Hepatocyte (in vitro differentiated cells): Measurements from ENCODE around the gene CDH26. TPM values are rescaled to one million over a fixed set of nuclear protein-coding genes. Genes with fewer than 3 reads are reported as not detected.

Experiments
- DNase-seq: peaks from one replicate; pipeline ENCODE4 v3.0.0-alpha.2; 2016; ENCODE audit warnings: low spot score
- H2AFZ ChIP-seq: fragments of 200-600 bp; sonication (generic); 2 replicates; pipeline ENCODE4 v1.6.0; 2016; ENCODE audit warnings: antibody characterized with exemption, mild to moderate bottlenecking
- H3K27ac ChIP-seq: fragments of 200-600 bp; sonication (generic); 2 replicates; pipeline ENCODE4 v1.5.1; 2016; ENCODE audit warnings: mild to moderate bottlenecking
- H3K27me3 ChIP-seq: fragments of 200-600 bp; sonication (generic); 2 replicates; pipeline ENCODE4 v1.6.1; 2016
- H3K36me3 ChIP-seq: fragments of 200-600 bp; sonication (generic); replicated peaks from 2 replicates; pipeline ENCODE4 v1.5.1; 2016; ENCODE audit warnings: low read depth; ENCODE audit not compliant: insufficient read depth
- H3K4me1 ChIP-seq: fragments of 200-600 bp; sonication (generic); 2 replicates; pipeline ENCODE4 v1.5.1; 2016; ENCODE audit warnings: mild to moderate bottlenecking, moderate library complexity; ENCODE audit not compliant: insufficient read depth
- H3K4me2 ChIP-seq: fragments of 200-600 bp; sonication (generic); 2 replicates; pipeline ENCODE4 v1.6.0; 2016
- H3K4me3 ChIP-seq: fragments of 200-600 bp; sonication (generic); 2 replicates; pipeline ENCODE4 v1.5.1; 2016; ENCODE audit warnings: mild to moderate bottlenecking
- H3K79me2 ChIP-seq: fragments of 200-600 bp; sonication (generic); 2 replicates; pipeline ENCODE4 v1.6.0; 2017; ENCODE audit warnings: mild to moderate bottlenecking
- H3K9me2 ChIP-seq: fragments of 200-600 bp; sonication (generic); replicated peaks from 2 replicates; pipeline ENCODE4 v1.6.0; 2017; ENCODE audit warnings: mild to moderate bottlenecking; ENCODE audit not compliant: insufficient read depth
- H3K9me3 ChIP-seq: fragments of 200-600 bp; sonication (generic); 2 replicates; pipeline ENCODE4 v1.5.1; 2016; ENCODE audit warnings: low read depth, mild to moderate bottlenecking
- H4K20me1 ChIP-seq: fragments of 200-600 bp; sonication (generic); 2 replicates; pipeline ENCODE4 v1.6.0; 2016; ENCODE audit warnings: mild to moderate bottlenecking; ENCODE audit not compliant: insufficient read depth, poor library complexity, severe bottlenecking
- CTCF ChIP-seq: fragments of 200-600 bp; sonication (generic); IDR thresholded peaks from 2 replicates; pipeline ENCODE4 v1.5.1; 2016; ENCODE audit warnings: antibody characterized with exemption, mild to moderate bottlenecking; ENCODE audit not compliant: poor library complexity
- EZH2 ChIP-seq: fragments of 200-600 bp; sonication (generic); IDR thresholded peaks from 2 replicates; pipeline ENCODE4 v1.6.1; 2016; ENCODE audit warnings: antibody characterized with exemption, mild to moderate bottlenecking, borderline replicate concordance
- EZH2phosphoT487 ChIP-seq: fragments of 200-600 bp; sonication (generic); IDR thresholded peaks from one replicate; pipeline ENCODE4 v1.6.1; 2018; ENCODE audit warnings: antibody characterized with exemption, mild to moderate bottlenecking, low read depth, moderate library complexity; ENCODE audit not compliant: unreplicated experiment, severe bottlenecking
- WGBS: methylation state at CpG from one replicate; pipeline ENCODE4 v1.1.6; 2016; ENCODE audit warnings: low lambda C conversion rate; ENCODE audit errors: missing lambda C conversion rate; 5-methylcytosine and 5-hydroxymethylcytosine counted together
- polyA plus RNA-seq: library from polyadenylated mRNA; unstranded; fragments of >200 nt; fragmentation: Nextera tagmentation; extraction: Ambion mirVana; gene quantifications from 2 replicates; pipeline ENCODE4 v1.2.1, GENCODE V29; 2016
- total RNA-seq: library from RNA; depleted of rRNA; stranded (reverse); fragments of >200 nt; gene quantifications from 2 replicates; pipeline ENCODE4 v1.2.3, GENCODE V29; 2014

CDH26 gene
- total and polyA plus RNA-seq, 2 experiments from 2014 or later = 2.2 to 2.3 TPM

GRCh38 chr20:60052322-60052721 lies 94.1 kb downstream of the CDH26 start:
- Histone ChIP-seq H3K9me2 (no peaks in the 10 kb centered on the region), H3K4me1 (no peaks in the 10 kb centered on the region), H3K36me3 (no peaks in the 10 kb centered on the region), H4K20me1 (no peaks in the 10 kb centered on the region), H3K9me3 (no peaks in the 10 kb centered on the region), H3K79me2 (no peaks in the 10 kb centered on the region), H3K27me3 (peaks cover 15% of the 10 kb centered on the region), H3K27ac (no peak overlapping the region), H3K4me2 (no peak overlapping the region), H3K4me3 (no peak overlapping the region), H2AFZ (no peak overlapping the region)
- no peak for DNase-seq
- 83% methylated on average over 3 of the region's 3 CpGs for WGBS
- TF ChIP-seq EZH2 (no peak), EZH2phosphoT487 (no peak), CTCF (no peak)

- DNase-seq = no peak
- TF ChIP-seq EZH2phosphoT487 (peak; percentile 76), EZH2 (no peak)
- H3K36me3 ChIP-seq = no peaks in the 10 kb centered on the region
- no peak overlapping the region for H3K27ac ChIP-seq
- no peak overlapping the region for H3K4me3 ChIP-seq
- peaks cover 15% of the 10 kb centered on the region for H3K27me3 ChIP-seq
- H3K9me2 ChIP-seq = no peaks in the 10 kb centered on the region
- no peak overlapping the region for H2AFZ ChIP-seq
- H4K20me1 ChIP-seq = no peaks in the 10 kb centered on the region
- peaks cover 4% of the 10 kb centered on the region for H3K4me1 ChIP-seq
- H3K9me3 ChIP-seq = no peaks in the 10 kb centered on the region
- no peak overlapping the region for H3K4me2 ChIP-seq
- 52% methylated on average over 16 of the region's 16 CpGs for WGBS
- H3K79me2 ChIP-seq = no peaks in the 10 kb centered on the region
Measured at GRCh38 chr20:60053125-60053817, 95.0 kb downstream of the CDH26 start.

GRCh38 chr20:60053818-60054190 lies 95.6 kb downstream of the CDH26 start:
- no peaks in the 10 kb centered on the region for H3K36me3 ChIP-seq
- no peak for DNase-seq
- no peaks in the 10 kb centered on the region for H3K9me3 ChIP-seq
- H3K27me3 ChIP-seq = peaks cover 15% of the 10 kb centered on the region
- H3K4me1 ChIP-seq = peaks cover 9% of the 10 kb centered on the region
- no peak overlapping the region for H3K4me3 ChIP-seq
- 91% methylated on average over 4 of the region's 4 CpGs for WGBS
- no peak overlapping the region for H2AFZ ChIP-seq
- no peaks in the 10 kb centered on the region for H3K79me2 ChIP-seq
- H3K27ac ChIP-seq = no peak overlapping the region
- TF ChIP-seq EZH2phosphoT487 (no peak), CTCF (no peak), EZH2 (no peak)
- H3K4me2 ChIP-seq = no peak overlapping the region
- H4K20me1 ChIP-seq = no peaks in the 10 kb centered on the region
- H3K9me2 ChIP-seq = no peaks in the 10 kb centered on the region

- H3K79me2 ChIP-seq = no peaks in the 10 kb centered on the region
- no peak overlapping the region for H3K4me3 ChIP-seq
- DNase-seq = no peak
- H3K36me3 ChIP-seq = no peaks in the 10 kb centered on the region
- H3K27me3 ChIP-seq = peaks cover 15% of the 10 kb centered on the region
- no peak overlapping the region for H3K27ac ChIP-seq
- H2AFZ ChIP-seq = no peak overlapping the region
- H3K9me3 ChIP-seq = no peaks in the 10 kb centered on the region
- H3K9me2 ChIP-seq = no peaks in the 10 kb centered on the region
- no peak for TF ChIP-seq EZH2
- no peak for TF ChIP-seq CTCF
- TF ChIP-seq EZH2phosphoT487 = no peak
- WGBS = 85% methylated on average over 24 of the region's 24 CpGs
- no peaks in the 10 kb centered on the region for H4K20me1 ChIP-seq
- peaks cover 11% of the 10 kb centered on the region for H3K4me1 ChIP-seq
- H3K4me2 ChIP-seq = no peak overlapping the region
Measured at GRCh38 chr20:60054716-60055634, 96.8 kb downstream of the CDH26 start.
